IMR-90 (cell line): Measurements from ENCODE around the gene LAMA2. TPM values are rescaled to one million over a fixed set of nuclear protein-coding genes. Genes with fewer than 3 reads are reported as not detected.

Source experiments
- ATAC-seq: fragments of 200-7000 bp; cut with Tn5 transposase; 2 replicates; pipeline ENCODE4 v1.9.1; 2020; ENCODE audit warnings: low read depth, mild to moderate bottlenecking, moderate library complexity
- BruUV-seq: library from RNA; stranded (reverse); fragments of 400-500 nt; replicated peaks from 2 replicates; lab custom pipeline; 2021; lab: Mats Ljungman, UMichigan
- CTCF ChIA-PET: fragments of 300-600 bp; formaldehyde crosslinking; extraction: SDS; loops from one replicate; lab custom pipeline; 2021; ENCODE audit warnings: antibody characterized with exemption; lab: Yijun Ruan, JAX
- POLR2A ChIA-PET: fragments of 300-600 bp; sonication (Branson Sonifier 250); formaldehyde crosslinking; loops from one replicate; lab custom pipeline; 2022; ENCODE audit warnings: antibody characterized with exemption; ENCODE audit not compliant: unreplicated experiment; lab: Charles Lee
- DNase-seq: peaks from one replicate; pipeline ENCODE4 v3.0.0; 2013
- H2AFZ ChIP-seq: replicated peaks from 2 replicates; pipeline ENCODE3; 2013; ENCODE audit warnings: low read length, mild to moderate bottlenecking; ENCODE audit not compliant: poor library complexity
- H2AK5ac ChIP-seq: 2 replicates; pipeline ENCODE4 v1.6.1; 2013; ENCODE audit warnings: low read depth, low read length, inconsistent platforms
- H2AK9ac ChIP-seq: replicated peaks from 2 replicates; pipeline ENCODE3; 2013; ENCODE audit warnings: mild to moderate bottlenecking, low read depth, low read length, moderate library complexity; ENCODE audit not compliant: poor library complexity
- H2BK120ac ChIP-seq: 2 replicates; pipeline ENCODE4 v1.6.1; 2013; ENCODE audit warnings: low read depth, low read length, inconsistent platforms
- H2BK15ac ChIP-seq: 3 replicates; pipeline ENCODE4 v1.6.1; 2013; ENCODE audit warnings: low read depth, low read length, inconsistent platforms
- H2BK20ac ChIP-seq: 2 replicates; pipeline ENCODE4 v1.6.1; 2013; ENCODE audit warnings: low read depth, mild to moderate bottlenecking, inconsistent platforms, low read length, moderate library complexity
- H2BK5ac ChIP-seq: 2 replicates; pipeline ENCODE4 v1.6.1; 2013; ENCODE audit warnings: mild to moderate bottlenecking, low read depth, low read length, inconsistent platforms; ENCODE audit not compliant: poor library complexity, severe bottlenecking
- H3K14ac ChIP-seq: replicated peaks from 2 replicates; pipeline ENCODE4 v1.6.1; 2013; ENCODE audit warnings: low read depth, low read length, inconsistent platforms
- H3K18ac ChIP-seq: 2 replicates; pipeline ENCODE4 v1.6.1; 2013; ENCODE audit warnings: low read depth, low read length, control low read depth
- H3K23ac ChIP-seq: 2 replicates; pipeline ENCODE4 v1.6.1; 2013; ENCODE audit warnings: low read depth, low read length, inconsistent platforms
- H3K27ac ChIP-seq: 2 replicates; pipeline ENCODE4 v1.5.1; 2013; ENCODE audit warnings: mild to moderate bottlenecking, control low read depth, low read length; ENCODE audit not compliant: insufficient read depth
- H3K27me3 ChIP-seq: 2 replicates; pipeline ENCODE4 v1.6.1; 2013; ENCODE audit warnings: low read length; ENCODE audit not compliant: control insufficient read depth, insufficient read depth
- H3K36me3 ChIP-seq: 2 replicates; pipeline ENCODE4 v1.6.1; 2013; ENCODE audit warnings: low read length, mixed read lengths; ENCODE audit not compliant: control insufficient read depth, insufficient read depth
- H3K4ac ChIP-seq: 2 replicates; pipeline ENCODE4 v1.6.1; 2013; ENCODE audit warnings: low read depth, low read length, inconsistent platforms
- H3K4me1 ChIP-seq: 2 replicates; pipeline ENCODE4 v1.6.1; 2013; ENCODE audit warnings: low read length, mixed read lengths; ENCODE audit not compliant: control insufficient read depth, insufficient read depth
- H3K4me2 ChIP-seq: 2 replicates; pipeline ENCODE4 v1.6.1; 2013; ENCODE audit warnings: low read depth, mild to moderate bottlenecking, control low read depth, low read length, moderate library complexity
- H3K4me3 ChIP-seq: 2 replicates; pipeline ENCODE4 v1.5.1; 2013; ENCODE audit warnings: low read depth, mild to moderate bottlenecking, control low read depth, low read length, moderate library complexity; ENCODE audit not compliant: insufficient read depth
- H3K56ac ChIP-seq: 2 replicates; pipeline ENCODE4 v1.6.1; 2013; ENCODE audit warnings: low read length, inconsistent platforms; ENCODE audit not compliant: insufficient read depth; ENCODE audit errors: extremely low read depth
- H3K79me1 ChIP-seq, 2 experiments: 2 replicates each; pipeline ENCODE4 v1.6.1; 2013; ENCODE audit warnings: low read length in 2 of 2, inconsistent platforms in 1 of 2, low read depth in 1 of 2
- H3K9ac ChIP-seq: 2 replicates; pipeline ENCODE4 v1.6.1; 2013; ENCODE audit warnings: low read depth, low read length, control low read depth
- H3K9me1 ChIP-seq: 2 replicates; pipeline ENCODE4 v1.6.1; 2013; ENCODE audit warnings: low read length, inconsistent platforms; ENCODE audit not compliant: insufficient read depth
- H3K9me3 ChIP-seq: 2 replicates; pipeline ENCODE4 v1.6.1; 2013; ENCODE audit warnings: low read length; ENCODE audit not compliant: control insufficient read depth, insufficient read depth
- H4K20me1 ChIP-seq: 2 replicates; pipeline ENCODE4 v1.6.1; 2013; ENCODE audit warnings: low read length, inconsistent platforms; ENCODE audit not compliant: insufficient read depth
- H4K5ac ChIP-seq: 2 replicates; pipeline ENCODE4 v1.6.1; 2013; ENCODE audit warnings: mild to moderate bottlenecking, low read depth, low read length, control low read depth
- H4K8ac ChIP-seq, 2 experiments: 2 replicates each; pipeline ENCODE4 v1.6.1; 2013; ENCODE audit warnings: low read depth in 2 of 2, low read length in 2 of 2, control low read depth in 1 of 2, inconsistent platforms in 1 of 2
- H4K91ac ChIP-seq: 2 replicates; pipeline ENCODE4 v1.6.1; 2013; ENCODE audit warnings: low read depth, low read length, inconsistent platforms; ENCODE audit not compliant: insufficient read depth
- BHLHE40 ChIP-seq: fragments of 150-350 bp; IDR thresholded peaks from 2 replicates; pipeline ENCODE4 v1.6.1; 2016; ENCODE audit warnings: mild to moderate bottlenecking, low read depth, low read length
- CEBPB ChIP-seq: IDR thresholded peaks from 2 replicates; pipeline ENCODE4 v1.6.1; 2012; ENCODE audit warnings: low read depth, low read length, improper control_type of control experiment
- CHD1 ChIP-seq: IDR thresholded peaks from 2 replicates; pipeline ENCODE4 v1.6.1; 2012; ENCODE audit warnings: low read depth, low read length, improper control_type of control experiment
- CTCF ChIP-seq: conservative IDR thresholded peaks from 2 replicates; pipeline ENCODE4 v1.5.1; 2012; ENCODE audit warnings: mild to moderate bottlenecking, low read depth, low read length, improper control_type of control experiment
- ELK1 ChIP-seq: fragments of 150-350 bp; IDR thresholded peaks from 2 replicates; pipeline ENCODE4 v1.6.1; 2016; ENCODE audit warnings: low read depth, mild to moderate bottlenecking, low read length, moderate library complexity, borderline replicate concordance
- FOS ChIP-seq: fragments of 150-350 bp; IDR thresholded peaks from 2 replicates; pipeline ENCODE4 v1.6.1; 2016; ENCODE audit warnings: low read depth, low read length
- MAFK ChIP-seq: IDR thresholded peaks from 2 replicates; pipeline ENCODE4 v1.6.1; 2012; ENCODE audit warnings: low read depth, low read length, improper control_type of control experiment
- MAZ ChIP-seq: IDR thresholded peaks from 2 replicates; pipeline ENCODE4 v1.6.1; 2012; ENCODE audit warnings: low read depth, mild to moderate bottlenecking, low read length, improper control_type of control experiment, moderate library complexity, borderline replicate concordance
- MXI1 ChIP-seq: IDR thresholded peaks from 2 replicates; pipeline ENCODE4 v1.6.1; 2012; ENCODE audit warnings: low read depth, mild to moderate bottlenecking, low read length, moderate library complexity, borderline replicate concordance
- NFE2L2 ChIP-seq: fragments of 150-350 bp; IDR thresholded peaks from 2 replicates; pipeline ENCODE4 v1.6.1; 2016; ENCODE audit warnings: low read depth, mild to moderate bottlenecking, low read length
- POLR2A ChIP-seq: IDR thresholded peaks from 2 replicates; pipeline ENCODE4 v1.6.1; 2012; ENCODE audit warnings: mild to moderate bottlenecking, low read depth, low read length
- RAD21 ChIP-seq: IDR thresholded peaks from 2 replicates; pipeline ENCODE4 v1.6.1; 2012; ENCODE audit warnings: low read length, improper control_type of control experiment
- RCOR1 ChIP-seq: IDR thresholded peaks from 2 replicates; pipeline ENCODE4 v1.6.1; 2012; ENCODE audit warnings: mild to moderate bottlenecking, low read length, improper control_type of control experiment; ENCODE audit not compliant: insufficient replicate concordance
- RFX5 ChIP-seq: IDR thresholded peaks from 2 replicates; pipeline ENCODE4 v1.8.0; 2012; ENCODE audit warnings: low read depth, mild to moderate bottlenecking, low read length, moderate library complexity
- SMC3 ChIP-seq: fragments of 150-350 bp; IDR thresholded peaks from 2 replicates; pipeline ENCODE4 v1.6.1; 2016; ENCODE audit warnings: low read depth, mild to moderate bottlenecking, antibody characterized with exemption, low read length, moderate library complexity
- USF2 ChIP-seq: fragments of 150-350 bp; IDR thresholded peaks from 2 replicates; pipeline ENCODE4 v1.6.1; 2017; ENCODE audit warnings: mild to moderate bottlenecking, antibody characterized with exemption, low read length, low read depth
- dilution Hi-C: fragments of 300-500 bp; cut with HindIII; formaldehyde crosslinking; loops from one replicate; pipeline ENCODE4 v1.14.3; 2018; ENCODE audit warnings: low sequenced_read_pairs; ENCODE audit not compliant: unreplicated experiment
- in situ Hi-C: fragments of 300-500 bp; cut with MboI; formaldehyde crosslinking; loops from 3 replicates; pipeline ENCODE4 v1.14.3; 2019; ENCODE audit warnings: low sequenced_read_pairs, inconsistent platforms, mixed read lengths
- intact Hi-C: fragments of 100-400 bp; cut with micrococcal nuclease; formaldehyde crosslinking; loops from 2 replicates; pipeline ENCODE4 v1.10.0; 2022
- polyA plus RNA-seq, 3 experiments: library from polyadenylated mRNA; depleted of rRNA; stranded (reverse); fragments of >200 nt; gene quantifications; 2 replicates each; pipeline ENCODE4 v1.2.3, GENCODE V29; 2012; ENCODE audit warnings: low replicate concordance in 1 of 3
- total RNA-seq: library from RNA; depleted of rRNA; stranded (reverse); fragments of >200 nt; gene quantifications from 2 replicates; pipeline ENCODE4 v1.2.3, GENCODE V29; 2012

The LAMA2 gene
- total and polyA plus RNA-seq, 2 of the 4 experiments (the other 2 are of a cell fraction): 9.9 to 13.3 TPM

GRCh38 chr6:129217701-129218100 is 334.8 kb downstream of the LAMA2 start:
- Histone ChIP-seq H3K27me3 (no peaks in the 10 kb centered on the region), H2BK15ac (no peak overlapping the region), H4K5ac (no peak overlapping the region), H3K14ac (no peak overlapping the region), H3K4me3 (no peak overlapping the region), H3K27ac (no peak overlapping the region), H2BK5ac (no peak overlapping the region), H4K91ac (no peak overlapping the region), H3K18ac (no peak overlapping the region), H3K9me1 (no peaks in the 10 kb centered on the region; the same call in 1 of the 2 replicates), H2BK120ac (no peak overlapping the region), H3K9me3 (no peaks in the 10 kb centered on the region), H2AFZ (no peak overlapping the region), H3K4me2 (no peak overlapping the region), H4K20me1 (no peaks in the 10 kb centered on the region), H2AK5ac (no peak overlapping the region), H2BK20ac (no peak overlapping the region), H3K79me1 (no peaks in the 10 kb centered on the region), H3K9ac (no peak overlapping the region), H3K4me1 (no peaks in the 10 kb centered on the region; the same call in 1 of the 2 replicates), H4K8ac (no peak overlapping the region), H3K56ac (no peak overlapping the region), H2AK9ac (no peak overlapping the region), H3K23ac (no peak overlapping the region), H3K36me3 (no peaks in the 10 kb centered on the region), H3K4ac (no peak overlapping the region)
- dilution Hi-C loops (no loop called here), in situ Hi-C loops (no loop called here), intact Hi-C loops (no loop called here)
- DNase-seq (no peak), ATAC-seq (no peak)
- POLR2A ChIA-PET: no interaction called here
- TF ChIP-seq POLR2A (no peak), USF2 (no peak), CHD1 (no peak), FOS (no peak), CEBPB (no peak), ELK1 (no peak), MAZ (no peak), RFX5 (no peak), RAD21 (no peak), BHLHE40 (no peak), SMC3 (no peak), CTCF (no peak), RCOR1 (no peak), MXI1 (no peak), NFE2L2 (no peak), MAFK (no peak)
- CTCF ChIA-PET: interaction anchor here (0.6 kb wide), 2 partner anchors 78 to 180 kb away, joined by 3 read pairs; no protein-coding TSS in a partner anchor
- BruUV-seq: no TSS peak
